ENCODE data around the gene TTK. TPM values are rescaled to one million over a fixed set of nuclear protein-coding genes. Genes with fewer than 3 reads are reported as not detected.

TTK gene
- polyA plus RNA-seq, result under 1 TPM in 2 of 3 donors, not detected in 1; 0.17 to 0.27 TPM

GRCh38 chr6:80004173-80005072 is at the start of gene TTK:
TTK (plus strand) TSS chr6:80004649; CDS start chr6:80005844, 1,195 bp downstream.
- WGBS, 3 donors, result 1% methylated on average over 56 of the region's 56 CpGs
- H3K27ac ChIP-seq (ENCODE audit: low read depth, low read length), result no peak within 1 kb of the TSS

- H3K27ac ChIP-seq (ENCODE audit: low read depth, low read length), result no peak overlapping the region
These were observed 49.6 kb upstream of the TTK start for GRCh38 chr6:79954849-79955248.

- no peak overlapping the region for H3K27ac ChIP-seq (ENCODE audit: low read depth, low read length)
- WGBS, 3 donors, result 80 to 83% (median 83%) methylated on average over 3 of the region's 3 CpGs
These were observed 39.8 kb upstream of the TTK start for GRCh38 chr6:79964607-79965081.

- no peak overlapping the region for H3K27ac ChIP-seq (ENCODE audit: low read depth, low read length)
These were observed 37.3 kb upstream of the TTK start for GRCh38 chr6:79967178-79967577.

- WGBS, 3 donors, result 80 to 87% (median 87%) methylated on average over 5 of the region's 5 CpGs
- no peak overlapping the region for H3K27ac ChIP-seq (ENCODE audit: low read depth, low read length)
These were observed 34.7 kb upstream of the TTK start for GRCh38 chr6:79969784-79970183.

GRCh38 chr6:79971193-79971592 is 33.3 kb upstream of the TTK start:
- no peak overlapping the region for H3K27ac ChIP-seq (ENCODE audit: low read depth, low read length)

GRCh38 chr6:79981652-79982051 is 22.8 kb upstream of the TTK start:
- 91 to 94% (median 93%) methylated on average over 4 of the region's 4 CpGs for WGBS, 3 donors

GRCh38 chr6:79984261-79984660 is 20.2 kb upstream of the TTK start:
- WGBS, 3 donors, result 58 to 66% (median 63%) methylated on average over 2 of the region's 2 CpGs
- no peak overlapping the region for H3K27ac ChIP-seq (ENCODE audit: low read depth, low read length)

More at GRCh38 chr6:79981652-79982051, 22.8 kb upstream of the TTK start:
- no peak overlapping the region for H3K27ac ChIP-seq (ENCODE audit: low read depth, low read length)

- no peak overlapping the region for H3K27ac ChIP-seq (ENCODE audit: low read depth, low read length)
These were observed 19.3 kb upstream of the TTK start for GRCh38 chr6:79985128-79985527.

GRCh38 chr6:79989641-79990040 is 14.8 kb upstream of the TTK start:
- H3K27ac ChIP-seq (ENCODE audit: low read depth, low read length), result no peak overlapping the region
- 90 to 97% (median 93%) methylated on average over 1 of the region's 1 CpG for WGBS, 3 donors

GRCh38 chr6:79993012-79993910 is 11.2 kb upstream of the TTK start:
- H3K27ac ChIP-seq (ENCODE audit: low read depth, low read length), result no peak overlapping the region
- WGBS, 3 donors, result 51 to 63% (median 58%) methylated on average over 2 of the region's 2 CpGs

GRCh38 chr6:79993911-79994309 is 10.5 kb upstream of the TTK start:
- no peak overlapping the region for H3K27ac ChIP-seq (ENCODE audit: low read depth, low read length)

- no peak overlapping the region for H3K27ac ChIP-seq (ENCODE audit: low read depth, low read length)
- 43 to 70% (median 66%) methylated on average over 1 of the region's 1 CpG for WGBS, 3 donors
These were observed 6.7 kb upstream of the TTK start for GRCh38 chr6:79997728-79998127.

GRCh38 chr6:80001337-80001736 is 3.1 kb upstream of the TTK start:
- WGBS, 3 donors, result 69 to 80% (median 78%) methylated on average over 1 of the region's 1 CpG

GRCh38 chr6:80003826-80004172 is 650 bp upstream of the TTK start:
- no peak overlapping the region for H3K27ac ChIP-seq (ENCODE audit: low read depth, low read length)
- 1 to 3% (median 2%) methylated on average over 13 of the region's 13 CpGs for WGBS, 3 donors

More at GRCh38 chr6:80001337-80001736, 3.1 kb upstream of the TTK start:
- no peak overlapping the region for H3K27ac ChIP-seq (ENCODE audit: low read depth, low read length)

- whole genome bisulfite sequencing, 3 donors, result 35 to 54% (median 51%) methylated on average over 6 of the region's 6 CpGs
- no peak overlapping the region for H3K27ac ChIP-seq (ENCODE audit: low read depth, low read length)
These were observed 957 bp downstream of the TTK start for GRCh38 chr6:80005406-80005805.

- H3K27ac ChIP-seq (ENCODE audit: low read depth, low read length), result no peak overlapping the region
- 86 to 93% (median 91%) methylated on average over 1 of the region's 1 CpG for WGBS, 3 donors
These were observed 2.1 kb downstream of the TTK start for GRCh38 chr6:80006541-80006940.

GRCh38 chr6:80009531-80009930 is 5.1 kb downstream of the TTK start:
- 61 to 87% (median 76%) methylated on average over 1 of the region's 1 CpG for WGBS, 3 donors
- no peak overlapping the region for H3K27ac ChIP-seq (ENCODE audit: low read depth, low read length)

- WGBS, 3 donors, result 63 to 96% (median 92%) methylated on average over 2 of the region's 2 CpGs
- H3K27ac ChIP-seq (ENCODE audit: low read depth, low read length), result no peak overlapping the region
These were observed 5.8 kb downstream of the TTK start for GRCh38 chr6:80010288-80010687.
